KG1 (cell line): ENCODE results near the gene C1orf167.

Experiments used
- DNase-seq: peaks from one replicate; lab custom pipeline; 2025; lab: John Stamatoyannopoulos, UW

C1orf167 gene

GRCh38 chr1:11786168-11786567, 24.2 kb downstream of the C1orf167 start:
- DNase-seq: no peak

GRCh38 chr1:11787251-11787803, 25.3 kb downstream of the C1orf167 start:
- no peak for DNase-seq

GRCh38 chr1:11787804-11788436, 25.9 kb downstream of the C1orf167 start:
- no peak for DNase-seq

- no peak for DNase-seq
Measured at GRCh38 chr1:11788549-11789053, 26.6 kb downstream of the C1orf167 start.

GRCh38 chr1:11789126-11790067, 27.4 kb downstream of the C1orf167 start:
- DNase-seq: no peak

GRCh38 chr1:11790101-11790879, 28.3 kb downstream of the C1orf167 start:
- DNase-seq: no peak

- DNase-seq: no peak
Measured at GRCh38 chr1:11790880-11791715, 29.1 kb downstream of the C1orf167 start.

- DNase-seq: no peak
Measured at GRCh38 chr1:11792106-11792505, 30.1 kb downstream of the C1orf167 start.

- no peak for DNase-seq
Measured at GRCh38 chr1:11793819-11794218, 31.8 kb downstream of the C1orf167 start.

- DNase-seq: no peak
Measured at GRCh38 chr1:11794446-11795237, 32.6 kb downstream of the C1orf167 start.

- DNase-seq: no peak
Measured at GRCh38 chr1:11795238-11795890, 33.4 kb downstream of the C1orf167 start.

GRCh38 chr1:11796036-11796828, 34.2 kb downstream of the C1orf167 start:
- no peak for DNase-seq

GRCh38 chr1:11797525-11798216, 35.7 kb downstream of the C1orf167 start:
- DNase-seq: no peak

GRCh38 chr1:11799099-11799498, 37.1 kb downstream of the C1orf167 start:
- DNase-seq: no peak

- no peak for DNase-seq
Measured at GRCh38 chr1:11799896-11800295, 37.9 kb downstream of the C1orf167 start.

- DNase-seq: no peak
Measured at GRCh38 chr1:11800391-11800755, 38.4 kb downstream of the C1orf167 start.

GRCh38 chr1:11800756-11801433, 38.9 kb downstream of the C1orf167 start:
- no peak for DNase-seq

GRCh38 chr1:11802616-11802972, 40.6 kb downstream of the C1orf167 start:
- DNase-seq: no peak
